ENCODE results near the gene WDR74.
"Not testable (repeated sequence)": the region's sequence is repeated elsewhere in the genome, so short reads cannot be mapped to it uniquely, and the experiment has no call there.

Gene WDR74

GRCh38 chr11:62865635-62866034 lies 26.2 kb upstream of the WDR74 start:
- DNase-seq (ENCODE audit: low read depth, low spot score) = no peak
- Histone ChIP-seq H3K9me3 (ENCODE audit: low read depth, low read length) (no peaks in the 10 kb centered on the region), H3K9ac (ENCODE audit: insufficient read length) (no peak overlapping the region), H3K4me3 (no peak overlapping the region), H3K27ac (no peak overlapping the region), H3K36me3 (ENCODE audit: insufficient read depth, low read length) (peaks cover 50% of the 10 kb centered on the region)
- TF ChIP-seq POLR2AphosphoS5 (IDR thresholded peaks at IDR 0.05; ENCODE audit: borderline replicate concordance, low read depth, low read length) (no peak), FOXP2 (optimal IDR thresholded peaks at IDR 0.05; ENCODE audit: control extremely low read depth, extremely low read length, insufficient read depth) (no peak), EZH2 (IDR thresholded peaks at IDR 0.05) (no peak)

GRCh38 chr11:62863687-62864335 lies 24.4 kb upstream of the WDR74 start:
- TF ChIP-seq POLR2AphosphoS5 (IDR thresholded peaks at IDR 0.05; ENCODE audit: borderline replicate concordance, low read depth, low read length) (no peak), FOXP2 (optimal IDR thresholded peaks at IDR 0.05; ENCODE audit: control extremely low read depth, extremely low read length, insufficient read depth) (no peak), EZH2 (IDR thresholded peaks at IDR 0.05) (no peak)
- no peak for DNase-seq (ENCODE audit: low read depth, low spot score)

DNA sequence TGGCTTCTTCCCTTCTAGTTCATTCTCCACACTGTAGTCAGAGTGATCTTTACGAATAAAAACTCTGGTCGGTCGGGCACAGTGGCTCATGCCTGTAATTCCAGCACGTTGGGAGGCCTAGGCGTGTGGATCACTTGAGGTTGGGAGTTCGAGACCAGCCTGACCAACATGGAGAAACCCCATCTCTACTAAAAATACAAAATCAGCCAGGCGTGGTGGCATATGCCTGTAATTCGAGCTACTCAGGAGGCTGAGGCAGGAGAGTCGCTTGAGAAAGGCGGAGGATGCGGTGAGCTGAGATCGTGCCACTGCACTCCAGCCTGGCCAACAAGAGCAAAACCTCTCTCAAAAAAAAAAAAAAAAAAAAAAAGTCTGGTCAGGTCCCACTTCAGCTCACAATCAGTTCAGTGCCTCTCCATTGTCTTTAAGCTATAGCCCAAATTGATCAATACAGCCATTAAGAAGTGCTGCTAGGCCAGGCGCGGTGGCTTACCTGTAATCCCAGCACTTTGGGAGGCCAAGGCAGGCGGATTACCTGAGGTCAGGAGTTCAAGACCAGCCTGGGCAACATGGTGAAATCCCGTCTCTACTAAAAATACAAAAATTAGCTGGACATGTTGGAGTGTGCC lies 22.3 kb upstream of the WDR74 start:
- peaks cover 44% of the 10 kb centered on the region for H3K36me3 ChIP-seq (ENCODE audit: insufficient read depth, low read length)
- not testable (repeated sequence) for H3K4me3 ChIP-seq; DNase-seq (ENCODE audit: low read depth, low spot score); H3K9ac ChIP-seq (ENCODE audit: insufficient read length); H3K9me3 ChIP-seq (ENCODE audit: low read depth, low read length)
- peak overlapping the region; percentile 73; the same call in 1 of the 2 replicates for H3K27ac ChIP-seq

More at GRCh38 chr11:62863687-62864335, 24.4 kb upstream of the WDR74 start:
- Histone ChIP-seq H3K9ac (ENCODE audit: insufficient read length) (no peak overlapping the region), H3K4me3 (no peak overlapping the region), H3K27ac (no peak overlapping the region; the same call in 1 of the 2 replicates), H3K36me3 (ENCODE audit: insufficient read depth, low read length) (peaks cover 50% of the 10 kb centered on the region), H3K9me3 (ENCODE audit: low read depth, low read length) (no peaks in the 10 kb centered on the region)

GRCh38 chr11:62860835-62861563 lies 21.6 kb upstream of the WDR74 start:
- Histone ChIP-seq H3K9ac (ENCODE audit: insufficient read length) (no peak overlapping the region), H3K4me3 (no peak overlapping the region), H3K27ac (peak overlapping the region; percentile 73), H3K9me3 (ENCODE audit: low read depth, low read length) (no peaks in the 10 kb centered on the region), H3K36me3 (ENCODE audit: insufficient read depth, low read length) (peaks cover 38% of the 10 kb centered on the region)
- no peak for DNase-seq (ENCODE audit: low read depth, low spot score)
- TF ChIP-seq FOXP2 (optimal IDR thresholded peaks at IDR 0.05; ENCODE audit: control extremely low read depth, extremely low read length, insufficient read depth) = no peak
- no peak for TF ChIP-seq EZH2 (IDR thresholded peaks at IDR 0.05)

DNA sequence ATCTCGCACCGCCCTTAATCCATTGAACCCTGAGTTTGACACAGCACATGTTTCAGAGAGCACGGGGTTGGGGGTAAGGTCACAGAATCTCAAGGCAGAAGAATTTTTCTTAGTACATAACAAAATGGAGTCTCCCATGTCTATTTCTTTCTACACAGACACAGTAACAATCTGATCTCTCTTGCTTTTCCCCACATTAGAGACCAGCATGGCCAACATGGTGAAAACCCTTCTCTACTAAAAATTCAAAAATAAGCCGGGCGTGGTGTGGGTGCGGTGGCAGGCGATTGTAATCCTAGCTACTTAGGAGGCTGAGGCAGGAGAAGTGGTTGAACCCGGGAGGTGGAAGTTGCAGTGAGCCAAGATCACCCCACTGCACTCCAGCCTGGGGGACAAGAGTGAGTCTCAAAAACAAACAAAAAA lies 19.9 kb upstream of the WDR74 start:
- peak overlapping the region; percentile 74 for H3K27ac ChIP-seq
- DNase-seq (ENCODE audit: low read depth, low spot score); H3K9ac ChIP-seq (ENCODE audit: insufficient read length); H3K9me3 ChIP-seq (ENCODE audit: low read depth, low read length): not testable (repeated sequence)
- peak overlapping the region; percentile 31; the same call in 1 of the 2 replicates for H3K4me3 ChIP-seq
- H3K36me3 ChIP-seq (ENCODE audit: insufficient read depth, low read length) = peaks cover 41% of the 10 kb centered on the region

GRCh38 chr11:62858201-62858600 lies 18.8 kb upstream of the WDR74 start:
- DNase-seq (ENCODE audit: low read depth, low spot score) = no peak
- no peak for TF ChIP-seq FOXP2 (optimal IDR thresholded peaks at IDR 0.05; ENCODE audit: control extremely low read depth, extremely low read length, insufficient read depth)
- TF ChIP-seq POLR2AphosphoS5 (IDR thresholded peaks at IDR 0.05; ENCODE audit: borderline replicate concordance, low read depth, low read length) = no peak
- TF ChIP-seq EZH2 (IDR thresholded peaks at IDR 0.05) = no peak
- H3K9ac ChIP-seq (ENCODE audit: insufficient read length) = peak overlapping the region; percentile 99
- H3K36me3 ChIP-seq (ENCODE audit: insufficient read depth, low read length) = peaks cover 46% of the 10 kb centered on the region
- peak overlapping the region; percentile 94 for H3K4me3 ChIP-seq
- peak overlapping the region; percentile 94; the same call in 1 of the 2 replicates for H3K27ac ChIP-seq
- no peaks in the 10 kb centered on the region for H3K9me3 ChIP-seq (ENCODE audit: low read depth, low read length)

GRCh38 chr11:62857541-62857982 lies 18.2 kb upstream of the WDR74 start:
- H3K9ac ChIP-seq (ENCODE audit: insufficient read length) = peak overlapping the region; percentile 99
- H3K4me3 ChIP-seq = peak overlapping the region; percentile 94
- TF ChIP-seq EZH2 (IDR thresholded peaks at IDR 0.05) (no peak), POLR2AphosphoS5 (IDR thresholded peaks at IDR 0.05; ENCODE audit: borderline replicate concordance, low read depth, low read length) (no peak), FOXP2 (optimal IDR thresholded peaks at IDR 0.05; ENCODE audit: control extremely low read depth, extremely low read length, insufficient read depth) (no peak)
- H3K9me3 ChIP-seq (ENCODE audit: low read depth, low read length) = no peaks in the 10 kb centered on the region
- peak overlapping the region; percentile 94 for H3K27ac ChIP-seq
- peaks cover 49% of the 10 kb centered on the region for H3K36me3 ChIP-seq (ENCODE audit: insufficient read depth, low read length)
- no peak for DNase-seq (ENCODE audit: low read depth, low spot score)

GRCh38 chr11:62856333-62856895 lies 17.0 kb upstream of the WDR74 start:
- TF ChIP-seq FOXP2 (optimal IDR thresholded peaks at IDR 0.05; ENCODE audit: control extremely low read depth, extremely low read length, insufficient read depth) = no peak
- TF ChIP-seq EZH2 (IDR thresholded peaks at IDR 0.05) = no peak
- Histone ChIP-seq H3K9ac (ENCODE audit: insufficient read length) (peak overlapping the region; percentile 99), H3K4me3 (peak overlapping the region; percentile 94), H3K27ac (peak overlapping the region; percentile 94), H3K36me3 (ENCODE audit: insufficient read depth, low read length) (peaks cover 58% of the 10 kb centered on the region), H3K9me3 (ENCODE audit: low read depth, low read length) (no peaks in the 10 kb centered on the region)
- DNase-seq (ENCODE audit: low read depth, low spot score) = no peak
